ENCODE data around the gene DAPK1.

The DAPK1 gene

GRCh38 chr9:87587864-87588263 is 90.2 kb downstream of the DAPK1 start:
- Histone ChIP-seq H2AFZ (ENCODE audit: low read depth, low read length) (no peak overlapping the region), H3K79me2 (ENCODE audit: low read length) (no peaks in the 10 kb centered on the region)

GRCh38 chr9:87588339-87588738 is 90.7 kb downstream of the DAPK1 start:
- TF ChIP-seq CTCF (IDR thresholded peaks at IDR 0.05; ENCODE audit: low read depth, low read length) = no peak
- TF ChIP-seq EZH2phosphoT487 (IDR thresholded peaks at IDR 0.05; ENCODE audit: low read depth) = no peak
- no peak overlapping the region for H3K4me3 ChIP-seq (ENCODE audit: low read length)
- H3K9ac ChIP-seq (ENCODE audit: low read length) = no peak overlapping the region
- no peaks in the 10 kb centered on the region for H3K27me3 ChIP-seq (ENCODE audit: low read depth, low read length)
- H3K36me3 ChIP-seq (replicated peaks; ENCODE audit: low read depth, low read length) = no peaks in the 10 kb centered on the region
- H4K20me1 ChIP-seq (ENCODE audit: insufficient read depth, low read length) = no peaks in the 10 kb centered on the region
- no peak overlapping the region for H3K4me2 ChIP-seq (ENCODE audit: low read length)
- no peaks in the 10 kb centered on the region for H3K4me1 ChIP-seq (ENCODE audit: low read length)
- no peaks in the 10 kb centered on the region for H3K79me2 ChIP-seq (ENCODE audit: low read length)
- H3K27ac ChIP-seq (ENCODE audit: low read length) = no peak overlapping the region
- H3K9me3 ChIP-seq (ENCODE audit: insufficient read depth, low read length) = no peaks in the 10 kb centered on the region
- no peak overlapping the region for H2AFZ ChIP-seq (ENCODE audit: low read depth, low read length)

More at GRCh38 chr9:87587864-87588263, 90.2 kb downstream of the DAPK1 start:
- no peaks in the 10 kb centered on the region for H3K27me3 ChIP-seq (ENCODE audit: low read depth, low read length)
- no peak overlapping the region for H3K4me3 ChIP-seq (ENCODE audit: low read length)
- no peaks in the 10 kb centered on the region for H3K4me1 ChIP-seq (ENCODE audit: low read length)
- H3K9ac ChIP-seq (ENCODE audit: low read length) = no peak overlapping the region
- H3K36me3 ChIP-seq (replicated peaks; ENCODE audit: low read depth, low read length) = no peaks in the 10 kb centered on the region
- no peaks in the 10 kb centered on the region for H3K9me3 ChIP-seq (ENCODE audit: insufficient read depth, low read length)
- H4K20me1 ChIP-seq (ENCODE audit: insufficient read depth, low read length) = no peaks in the 10 kb centered on the region
- TF ChIP-seq CTCF (IDR thresholded peaks at IDR 0.05; ENCODE audit: low read depth, low read length) (no peak), EZH2phosphoT487 (IDR thresholded peaks at IDR 0.05; ENCODE audit: low read depth) (no peak)
- H3K27ac ChIP-seq (ENCODE audit: low read length) = no peak overlapping the region
- no peak overlapping the region for H3K4me2 ChIP-seq (ENCODE audit: low read length)

GRCh38 chr9:87590996-87591395 is 93.3 kb downstream of the DAPK1 start:
- Histone ChIP-seq H3K4me1 (ENCODE audit: low read length) (no peaks in the 10 kb centered on the region), H4K20me1 (ENCODE audit: insufficient read depth, low read length) (no peaks in the 10 kb centered on the region), H3K9ac (ENCODE audit: low read length) (no peak overlapping the region), H3K27ac (ENCODE audit: low read length) (no peak overlapping the region), H3K79me2 (ENCODE audit: low read length) (no peaks in the 10 kb centered on the region), H3K4me3 (ENCODE audit: low read length) (no peak overlapping the region), H3K36me3 (replicated peaks; ENCODE audit: low read depth, low read length) (no peaks in the 10 kb centered on the region), H3K9me3 (ENCODE audit: insufficient read depth, low read length) (no peaks in the 10 kb centered on the region), H3K27me3 (ENCODE audit: low read depth, low read length) (no peaks in the 10 kb centered on the region), H2AFZ (ENCODE audit: low read depth, low read length) (no peak overlapping the region), H3K4me2 (ENCODE audit: low read length) (no peak overlapping the region)
- no peak for TF ChIP-seq CTCF (IDR thresholded peaks at IDR 0.05; ENCODE audit: low read depth, low read length)
- TF ChIP-seq EZH2phosphoT487 (IDR thresholded peaks at IDR 0.05; ENCODE audit: low read depth) = no peak

- Histone ChIP-seq H3K4me1 (ENCODE audit: low read length) (no peaks in the 10 kb centered on the region), H3K9me3 (ENCODE audit: insufficient read depth, low read length) (no peaks in the 10 kb centered on the region), H4K20me1 (ENCODE audit: insufficient read depth, low read length) (no peaks in the 10 kb centered on the region), H3K79me2 (ENCODE audit: low read length) (no peaks in the 10 kb centered on the region), H2AFZ (ENCODE audit: low read depth, low read length) (no peak overlapping the region), H3K27me3 (ENCODE audit: low read depth, low read length) (no peaks in the 10 kb centered on the region), H3K36me3 (replicated peaks; ENCODE audit: low read depth, low read length) (no peaks in the 10 kb centered on the region), H3K4me2 (ENCODE audit: low read length) (no peak overlapping the region), H3K4me3 (ENCODE audit: low read length) (no peak overlapping the region), H3K9ac (ENCODE audit: low read length) (no peak overlapping the region), H3K27ac (ENCODE audit: low read length) (no peak overlapping the region)
- TF ChIP-seq CTCF (IDR thresholded peaks at IDR 0.05; ENCODE audit: low read depth, low read length) = no peak
- no peak for TF ChIP-seq EZH2phosphoT487 (IDR thresholded peaks at IDR 0.05; ENCODE audit: low read depth)
Measured at GRCh38 chr9:87592554-87593358, 95.1 kb downstream of the DAPK1 start.
